Stimulated activated CD8-positive, alpha-beta memory T cell treated with anti-CD3 and anti-CD28 coated beads, Interleukin-4, amount 100 ng/mL, for 24 hours (primary cell): Measurements from ENCODE around the gene PGM1.

Experiments used
- DNase-seq: peaks from one replicate; pipeline ENCODE4 v3.0.0-alpha.2; 2020; ENCODE audit warnings: low read depth

The PGM1 gene

GRCh38 chr1:63601061-63601460 lies 7.8 kb downstream of the PGM1 start:
- DNase-seq, result no peak

DNA sequence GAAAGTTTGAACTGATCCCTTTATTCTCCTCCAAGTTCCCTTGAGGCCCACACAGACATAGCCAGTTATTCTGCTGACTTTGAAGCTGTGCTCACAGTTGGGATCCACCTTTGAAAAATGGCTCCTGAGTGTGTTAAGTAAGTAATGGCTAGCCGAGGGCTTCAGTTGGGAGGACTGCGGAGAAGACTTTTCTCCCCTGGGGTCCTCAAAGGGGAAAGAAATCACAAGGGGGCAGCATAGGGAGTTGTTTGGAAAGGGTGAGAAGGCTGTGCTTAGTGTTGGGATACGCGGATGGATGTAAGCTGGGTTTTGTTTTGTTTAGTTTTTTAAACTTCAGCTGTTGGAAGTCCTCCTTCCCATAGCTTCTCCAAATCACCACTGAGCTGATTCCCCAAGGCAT lies 8.3 kb downstream of the PGM1 start:
- DNase-seq, result no peak

DNA sequence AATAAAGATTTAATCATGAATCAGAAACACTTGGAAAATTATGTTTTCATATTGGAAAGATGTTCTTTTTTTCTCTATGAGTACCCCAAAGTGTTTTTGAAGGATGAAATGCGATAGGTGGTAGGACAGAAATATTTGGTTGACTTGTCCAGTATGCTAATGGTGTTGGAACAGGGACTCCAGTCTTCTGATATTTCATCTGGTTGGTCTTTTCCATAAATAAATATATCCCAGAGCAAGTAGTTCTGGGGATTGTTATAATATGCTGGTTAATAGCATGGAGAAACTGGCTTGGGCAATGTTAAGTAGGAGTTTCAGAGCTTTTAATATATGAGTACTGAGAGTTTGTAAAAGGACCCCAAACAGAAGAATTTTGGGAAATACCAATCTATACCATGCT lies 8.7 kb downstream of the PGM1 start:
- DNase-seq, result no peak

DNA sequence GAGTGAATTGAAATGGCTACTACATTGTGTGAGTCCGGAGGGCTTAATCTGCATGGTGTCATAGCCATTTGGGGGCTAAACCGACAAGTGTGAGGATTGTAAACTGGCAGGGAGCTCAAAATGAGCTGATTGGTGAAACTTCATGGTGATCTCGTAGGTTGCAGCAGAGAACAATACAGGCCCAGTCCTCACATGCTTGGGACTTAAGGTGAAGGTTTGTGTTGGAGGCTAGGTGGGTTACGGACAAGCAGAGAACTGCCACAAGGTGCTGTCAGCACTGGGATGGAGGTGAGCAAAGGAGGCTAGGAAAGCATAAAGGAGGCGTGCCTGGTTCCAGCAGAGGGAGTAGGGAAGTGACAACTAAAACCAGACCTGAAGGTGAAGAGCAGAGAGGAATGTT lies 9.4 kb downstream of the PGM1 start:
- DNase-seq, result no peak

GRCh38 chr1:63603810-63604209 lies 10.6 kb downstream of the PGM1 start:
- no peak for DNase-seq

DNA sequence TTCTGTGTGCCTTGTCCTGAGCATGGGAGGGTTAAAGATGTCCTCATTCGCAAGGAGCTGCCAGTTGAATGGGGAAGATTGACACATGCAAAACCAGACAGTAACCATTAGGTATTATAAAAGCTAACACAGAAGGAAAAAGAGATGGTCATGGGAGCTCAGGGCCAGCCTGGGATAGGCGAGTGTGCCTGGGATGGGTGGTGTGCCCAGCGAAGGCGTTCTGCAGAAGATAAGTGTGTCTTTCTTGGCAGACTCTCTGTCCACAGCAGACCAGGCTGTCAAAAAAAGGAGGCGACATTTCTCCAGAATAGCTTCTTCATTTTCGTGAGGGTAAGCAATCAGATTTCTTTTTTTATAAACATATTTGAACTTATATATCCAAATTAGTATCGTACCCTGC lies 14.1 kb downstream of the PGM1 start:
- no peak for DNase-seq

DNA sequence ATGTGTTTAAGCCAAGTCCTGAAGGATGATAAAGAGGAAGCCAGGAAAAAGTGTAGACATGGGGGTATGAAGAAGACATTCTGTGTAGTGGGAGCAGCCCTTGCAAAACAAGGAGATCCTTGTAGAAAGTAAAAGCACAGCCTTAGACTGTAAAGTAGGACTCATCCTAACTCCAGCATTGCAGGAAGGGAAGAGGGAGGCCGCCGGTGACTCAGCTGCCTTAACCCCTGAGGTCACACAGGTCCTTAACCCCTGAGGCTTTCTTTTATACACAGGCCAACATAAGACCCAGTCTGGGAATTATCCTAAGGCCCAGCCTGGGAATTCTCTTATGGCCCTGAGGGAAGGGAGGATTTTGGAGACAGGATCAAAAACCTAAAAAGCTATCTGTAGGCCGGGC lies 18.0 kb downstream of the PGM1 start:
- no peak for DNase-seq

GRCh38 chr1:63612564-63612963 lies 19.4 kb downstream of the PGM1 start:
- no peak for DNase-seq

GRCh38 chr1:63612971-63613370 lies 19.8 kb downstream of the PGM1 start:
- DNase-seq, result no peak

- DNase-seq, result no peak
Observed at GRCh38 chr1:63615768-63616420, 22.7 kb downstream of the PGM1 start.

- no peak for DNase-seq
Observed at GRCh38 chr1:63617450-63617849, 24.2 kb downstream of the PGM1 start.

DNA sequence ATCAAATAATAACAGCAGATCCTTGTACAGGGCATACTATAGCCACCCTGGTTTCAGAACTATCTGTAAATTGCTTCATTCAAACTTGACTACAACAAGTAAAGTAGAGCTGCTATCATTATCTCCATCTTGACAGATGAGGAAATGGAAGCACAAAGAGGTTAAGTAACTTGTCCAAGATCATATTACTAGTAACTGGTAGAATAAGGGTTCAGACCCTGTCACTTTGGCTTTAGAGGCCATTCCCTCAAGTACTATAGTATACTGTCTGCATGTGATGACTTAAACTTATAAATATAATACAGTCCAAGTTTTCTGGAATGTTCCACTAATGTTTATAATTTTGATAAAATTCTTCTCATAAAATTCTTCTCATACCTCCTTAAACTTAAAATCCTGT lies 24.8 kb downstream of the PGM1 start:
- DNase-seq, result no peak

DNA sequence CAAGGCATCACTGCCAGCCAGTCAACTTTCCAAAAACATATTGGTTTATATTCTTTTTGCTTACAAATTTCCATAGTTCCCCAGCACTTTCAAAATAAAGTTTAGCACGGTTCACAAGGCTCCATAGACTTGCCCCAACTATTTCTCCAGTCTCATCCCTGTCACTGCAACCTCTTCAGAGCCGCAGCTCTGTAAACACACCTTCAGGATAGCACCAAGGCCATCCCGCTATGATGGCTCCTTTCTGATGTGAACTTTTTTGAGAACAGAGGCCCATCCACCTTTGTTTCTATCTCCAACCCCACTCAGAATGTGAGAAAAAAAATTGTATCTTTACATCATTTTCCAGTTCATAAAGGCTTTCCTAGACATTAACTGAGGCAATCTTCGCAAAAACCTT lies 26.3 kb downstream of the PGM1 start:
- no peak for DNase-seq

DNA sequence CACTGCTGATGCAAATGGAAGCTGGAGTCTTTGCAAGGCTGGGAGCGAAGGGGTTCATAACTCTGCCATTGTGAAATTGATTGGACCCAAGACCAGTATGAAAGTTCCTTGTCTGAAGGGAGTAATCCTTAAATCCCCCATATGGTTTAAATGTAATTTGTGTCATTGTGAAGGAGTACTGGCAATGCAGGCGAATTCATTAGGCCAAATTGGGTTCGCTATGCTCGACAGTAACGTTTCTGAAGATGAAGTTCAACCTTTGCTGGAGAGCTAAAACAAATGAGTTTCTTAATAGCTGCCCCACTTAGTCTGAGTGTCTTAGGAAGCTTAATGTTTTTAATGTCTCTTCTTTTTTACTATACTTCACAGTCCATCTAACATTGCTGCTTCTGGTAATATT lies 27.5 kb downstream of the PGM1 start:
- no peak for DNase-seq

- no peak for DNase-seq
Observed at GRCh38 chr1:63621075-63621474, 27.9 kb downstream of the PGM1 start.

DNA sequence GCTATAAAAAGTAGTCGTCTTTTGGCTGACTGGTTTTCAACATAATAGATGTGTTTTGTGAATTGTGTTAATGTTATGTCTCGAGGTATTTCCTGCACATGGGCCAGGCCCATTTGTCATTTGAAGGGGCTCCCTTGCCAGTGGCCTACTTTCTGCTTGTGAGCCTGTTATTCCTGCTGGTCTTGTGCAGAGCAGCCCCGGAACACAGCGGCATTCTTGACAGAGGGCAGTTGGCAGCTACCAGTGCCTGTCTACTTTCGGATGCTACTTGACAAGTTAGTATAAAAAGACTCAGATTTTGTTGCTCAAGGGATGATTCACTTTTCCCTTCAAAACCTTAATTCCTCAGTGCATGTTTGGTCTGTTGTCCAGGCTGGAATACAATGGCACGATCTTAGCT lies 28.5 kb downstream of the PGM1 start:
- no peak for DNase-seq

DNA sequence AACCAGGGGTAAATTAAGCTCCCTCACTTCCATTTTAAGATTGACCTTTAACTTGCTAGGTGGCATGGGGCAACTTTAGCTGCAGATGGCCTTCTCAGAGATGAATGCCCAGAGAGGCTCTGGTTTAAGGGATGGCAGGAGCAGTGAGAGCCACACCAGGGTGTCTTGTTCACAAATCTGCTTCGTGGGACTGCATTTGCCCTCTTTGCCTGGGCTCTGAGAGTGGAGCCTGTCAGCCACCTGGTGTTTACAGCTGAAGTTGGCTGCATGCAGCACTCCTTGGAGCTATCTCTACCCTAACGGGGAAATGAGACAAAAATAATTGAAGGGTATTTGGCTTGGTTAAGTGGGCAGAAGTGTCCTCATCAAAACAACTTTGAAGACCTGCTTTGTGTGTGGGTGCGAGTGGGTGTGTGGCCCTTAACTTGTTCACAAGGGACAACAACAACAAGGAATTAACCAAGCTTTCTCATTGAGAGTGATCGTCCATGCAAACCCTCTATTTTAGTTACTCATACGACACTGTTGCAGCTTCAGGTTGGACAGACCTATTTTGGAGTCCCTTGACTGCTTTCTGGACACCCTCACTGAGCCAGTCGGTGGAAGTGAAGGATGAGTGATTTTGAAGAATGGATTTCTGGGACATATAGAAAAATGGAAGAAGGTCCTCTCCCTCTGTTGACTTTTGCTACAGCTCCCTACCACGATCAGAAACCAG lies 29.8 kb downstream of the PGM1 start:
- DNase-seq, result no peak

DNA sequence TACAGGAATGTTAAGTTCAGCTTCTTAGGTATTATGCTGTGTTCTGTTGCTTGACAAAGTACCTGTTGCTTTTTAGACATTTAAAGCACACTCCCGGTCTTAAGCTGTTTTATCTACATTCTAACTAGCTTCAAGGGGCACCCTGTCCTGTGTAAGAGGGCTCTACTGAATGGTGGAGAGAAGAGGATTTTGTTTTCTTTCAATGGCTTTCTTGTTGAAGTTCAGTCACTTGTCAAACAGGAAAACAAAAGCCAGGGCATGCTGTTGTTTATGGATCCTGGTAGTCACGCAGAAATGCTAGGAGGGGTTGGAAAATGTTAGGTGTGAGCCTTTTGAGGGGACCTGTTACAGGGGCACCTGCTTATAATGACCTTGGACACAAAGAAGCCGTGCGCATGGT lies 30.7 kb downstream of the PGM1 start:
- no peak for DNase-seq

GRCh38 chr1:63624911-63625310 lies 31.7 kb downstream of the PGM1 start:
- DNase-seq, result no peak

DNA sequence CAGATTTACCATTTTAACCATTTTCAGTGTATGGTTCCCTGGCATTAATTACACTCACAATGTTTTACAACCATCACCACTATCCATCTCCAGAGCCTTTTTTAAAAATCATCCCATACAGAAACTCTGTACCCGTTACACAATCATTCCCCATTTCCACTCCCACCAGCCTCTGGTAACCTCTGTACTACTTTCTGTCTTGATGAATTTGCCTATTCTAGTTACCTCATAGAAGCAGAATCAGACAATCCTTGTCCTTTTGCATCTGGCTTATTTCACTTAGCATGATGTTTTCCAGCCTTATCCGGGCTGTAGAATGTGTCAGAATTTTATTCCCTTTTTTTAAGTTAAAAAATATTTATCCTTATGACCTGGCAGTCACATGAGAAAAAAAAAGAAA lies 33.0 kb downstream of the PGM1 start:
- no peak for DNase-seq

- no peak for DNase-seq
Observed at GRCh38 chr1:63628607-63629006, 35.4 kb downstream of the PGM1 start.

DNA sequence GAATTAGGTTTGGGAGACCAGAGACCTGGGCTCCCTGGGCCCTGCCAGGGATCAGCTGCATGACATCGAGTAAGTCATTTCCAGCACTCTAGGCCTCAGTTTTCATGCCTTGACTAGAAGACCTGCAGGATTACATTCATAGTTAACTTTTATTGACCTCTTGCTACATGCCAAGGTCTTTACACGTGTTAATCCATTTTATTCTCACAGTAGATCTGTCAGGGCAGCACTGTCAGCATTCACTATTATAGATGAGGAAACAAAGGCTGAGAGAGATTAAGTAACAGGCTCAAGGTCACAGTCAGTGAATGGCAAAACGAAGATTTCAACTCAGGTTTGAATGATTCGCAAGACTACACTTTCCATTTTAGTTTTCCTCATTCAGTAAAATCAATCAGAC lies 37.0 kb downstream of the PGM1 start:
- no peak for DNase-seq

GRCh38 chr1:63630666-63631065 lies 37.5 kb downstream of the PGM1 start:
- DNase-seq, result no peak

DNA sequence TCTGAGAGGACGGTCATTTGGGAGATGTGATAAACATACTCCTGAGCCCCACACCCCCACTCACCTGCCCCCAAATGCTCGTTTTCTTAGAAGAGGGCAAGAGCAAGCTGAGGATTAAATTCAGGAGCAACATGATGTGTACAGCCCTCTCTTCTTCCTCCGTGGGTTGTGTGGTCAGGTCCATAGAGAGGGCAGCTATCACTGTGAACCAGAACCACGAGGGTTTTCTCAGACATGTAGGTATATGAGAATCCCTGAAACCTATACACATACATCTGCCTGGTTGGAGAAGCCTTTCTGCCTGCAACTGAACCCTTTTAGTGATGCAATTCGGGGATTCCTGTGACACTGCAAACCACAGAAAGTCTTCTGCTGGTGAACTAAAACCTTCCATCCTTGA lies 38.9 kb downstream of the PGM1 start:
- DNase-seq, result no peak
